Effector memory CD4-positive, alpha-beta T cell (primary cell): ENCODE measurements around the gene GLT6D1.

Experiments used
- DNase-seq, 3 donors: peaks; one replicate each; pipeline ENCODE4 v3.0.0-alpha.2; 2020
- H3K27ac ChIP-seq: 2 replicates; pipeline ENCODE4 v1.7.0; 2013; ENCODE audit warnings: mild to moderate bottlenecking, low read length, moderate library complexity; ENCODE audit not compliant: insufficient read depth, poor library complexity, severe bottlenecking
- H3K27me3 ChIP-seq: replicated peaks from 2 replicates; pipeline ENCODE4 v1.7.0; 2013; ENCODE audit warnings: mild to moderate bottlenecking, low read length; ENCODE audit not compliant: insufficient read depth, control insufficient read depth, poor library complexity, severe bottlenecking
- H3K36me3 ChIP-seq: 2 replicates; pipeline ENCODE4 v1.7.0; 2013; ENCODE audit warnings: mild to moderate bottlenecking, low read length, moderate library complexity; ENCODE audit not compliant: control insufficient read depth, insufficient read depth
- H3K4me1 ChIP-seq: 2 replicates; pipeline ENCODE4 v1.7.0; 2013; ENCODE audit warnings: low read length, mild to moderate bottlenecking; ENCODE audit not compliant: control insufficient read depth, insufficient read depth, poor library complexity, severe bottlenecking
- H3K4me3 ChIP-seq: 2 replicates; pipeline ENCODE4 v1.7.0; 2013; ENCODE audit warnings: low read length, low read depth, mild to moderate bottlenecking; ENCODE audit not compliant: insufficient read depth, poor library complexity, severe bottlenecking
- H3K9me3 ChIP-seq: 2 replicates; pipeline ENCODE4 v1.7.0; 2013; ENCODE audit warnings: mild to moderate bottlenecking, low read length, moderate library complexity; ENCODE audit not compliant: control insufficient read depth
- total RNA-seq, 3 donors: gene quantifications; one replicate each; lab custom pipeline; 2026; lab: John Stamatoyannopoulos, UW

Gene GLT6D1, protein sequence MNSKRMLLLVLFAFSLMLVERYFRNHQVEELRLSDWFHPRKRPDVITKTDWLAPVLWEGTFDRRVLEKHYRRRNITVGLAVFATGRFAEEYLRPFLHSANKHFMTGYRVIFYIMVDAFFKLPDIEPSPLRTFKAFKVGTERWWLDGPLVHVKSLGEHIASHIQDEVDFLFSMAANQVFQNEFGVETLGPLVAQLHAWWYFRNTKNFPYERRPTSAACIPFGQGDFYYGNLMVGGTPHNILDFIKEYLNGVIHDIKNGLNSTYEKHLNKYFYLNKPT
- total RNA-seq: 0 reads per million in 3 donors

DNA sequence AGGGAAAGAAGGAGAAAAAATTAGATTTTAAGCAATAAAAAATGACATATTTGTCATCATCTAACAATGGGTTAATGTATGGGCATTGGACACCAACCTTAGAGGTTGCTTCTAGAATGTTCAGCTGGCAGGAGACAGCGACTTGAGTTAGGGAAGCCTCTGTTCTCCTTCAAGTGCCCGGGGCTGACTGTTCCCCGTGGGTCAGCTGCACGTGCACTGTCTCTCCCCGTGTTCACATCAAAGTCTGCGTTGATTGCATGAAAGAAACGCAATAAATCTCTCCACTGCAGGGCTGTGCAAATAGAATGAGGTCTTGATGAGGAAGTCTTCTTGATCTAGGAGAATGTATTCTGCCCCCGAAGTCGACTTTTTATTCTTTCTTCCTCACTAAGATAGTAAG is at the start of gene GLT6D1:
Gene GLT6D1, minus strand, starts transcription at position 345 of the 400 bp plus-strand sequence. CDS start 353 bp downstream, outside the sequence.
- peaks cover under 1% of the 10 kb centered on the region for H3K9me3 ChIP-seq
- H3K27me3 ChIP-seq: no peaks in the 10 kb centered on the region
- no peaks in the 10 kb centered on the region for H3K4me1 ChIP-seq
- DNase-seq: no peak
- no peak within 1 kb of the TSS for H3K4me3 ChIP-seq
- H3K27ac ChIP-seq: no peak within 1 kb of the TSS
- H3K36me3 ChIP-seq: no peaks in the 10 kb centered on the region

- Histone ChIP-seq H3K9me3 (no peaks in the 10 kb centered on the region), H3K27ac (no peak overlapping the region), H3K4me3 (no peak overlapping the region), H3K36me3 (no peaks in the 10 kb centered on the region), H3K4me1 (no peaks in the 10 kb centered on the region), H3K27me3 (no peaks in the 10 kb centered on the region)
- no peak for DNase-seq
Measured at GRCh38 chr9:135689011-135689410, 49.7 kb upstream of the GLT6D1 start.

- H3K4me3 ChIP-seq: no peak overlapping the region
- no peaks in the 10 kb centered on the region for H3K9me3 ChIP-seq
- H3K4me1 ChIP-seq: no peaks in the 10 kb centered on the region
- no peak for DNase-seq
- H3K27ac ChIP-seq: no peak overlapping the region
- no peaks in the 10 kb centered on the region for H3K27me3 ChIP-seq
- H3K36me3 ChIP-seq: no peaks in the 10 kb centered on the region
Measured at GRCh38 chr9:135687216-135687615, 47.9 kb upstream of the GLT6D1 start.

DNA sequence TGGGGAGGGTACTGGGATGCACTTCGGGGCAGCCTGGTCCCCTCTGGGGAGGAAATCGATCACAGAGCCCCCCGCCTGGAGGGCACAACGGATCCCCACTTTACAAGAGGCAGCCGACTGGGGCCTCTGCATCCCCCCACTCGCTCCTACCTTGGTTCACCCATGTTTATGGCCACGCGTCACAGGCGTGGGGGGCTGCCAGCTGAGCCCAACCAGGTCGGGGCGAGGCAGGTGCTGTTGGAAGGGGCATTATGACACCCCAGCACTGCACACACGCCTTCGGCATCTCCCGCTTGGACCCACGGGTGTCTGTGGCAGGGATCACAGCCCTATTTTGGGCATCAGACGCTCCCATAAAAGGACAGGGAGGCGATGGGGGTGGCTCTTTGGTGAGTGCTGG is 45.4 kb upstream of the GLT6D1 start:
- no peaks in the 10 kb centered on the region for H3K9me3 ChIP-seq
- H3K27me3 ChIP-seq: no peaks in the 10 kb centered on the region
- no peak overlapping the region for H3K4me3 ChIP-seq
- no peak overlapping the region for H3K27ac ChIP-seq
- no peaks in the 10 kb centered on the region for H3K4me1 ChIP-seq
- DNase-seq: no peak
- no peaks in the 10 kb centered on the region for H3K36me3 ChIP-seq

DNA sequence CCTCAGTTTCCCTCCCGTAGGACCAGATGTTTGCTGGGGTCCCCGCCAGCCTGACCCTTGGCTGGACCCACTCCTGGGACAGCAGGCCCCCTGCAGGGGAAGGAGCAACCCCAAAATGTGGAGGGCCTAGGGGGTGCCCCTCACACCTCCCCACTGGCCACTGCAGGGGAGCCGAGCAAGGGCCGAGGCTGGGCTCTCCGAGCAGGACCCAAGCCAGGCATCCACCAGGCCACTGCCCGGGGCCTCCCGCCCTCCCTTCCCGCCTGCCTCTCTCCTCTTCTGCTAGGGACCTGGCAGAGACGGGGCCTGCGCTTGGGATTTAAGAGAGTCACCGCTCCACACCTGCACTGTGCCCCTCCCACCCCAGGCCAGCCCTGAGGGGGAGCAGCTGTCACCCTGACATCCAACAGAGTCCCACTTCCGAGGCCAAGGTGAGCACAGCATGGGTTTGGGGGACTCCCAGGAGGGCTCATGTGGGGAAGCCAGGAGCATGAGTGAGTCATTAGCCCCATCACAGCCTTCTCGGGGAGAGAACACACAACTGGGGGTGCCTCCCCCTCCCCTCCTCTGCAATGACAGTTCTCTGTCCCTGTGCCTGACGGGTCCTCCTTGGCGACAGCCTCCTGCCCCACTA is 44.2 kb upstream of the GLT6D1 start:
- DNase-seq: no peak

DNA sequence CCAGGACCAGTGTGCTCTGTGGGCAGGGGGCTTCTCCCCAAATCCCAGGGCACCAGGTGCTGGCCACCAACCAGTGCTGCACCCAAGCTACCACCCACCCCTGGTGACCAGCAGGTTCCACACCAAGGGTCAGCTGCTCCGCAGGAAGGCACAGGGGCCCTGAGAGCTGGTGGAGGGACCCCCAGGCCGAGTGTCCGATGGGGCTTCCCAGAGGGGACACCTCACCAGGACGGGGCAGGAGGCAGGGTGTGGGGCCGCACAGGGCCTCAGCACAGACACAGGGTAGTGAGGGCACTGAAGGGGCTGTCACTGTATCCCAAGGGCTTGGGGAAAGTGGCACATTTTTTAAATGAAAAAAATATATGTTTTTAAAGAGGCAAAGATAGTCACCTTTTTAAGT is 41.8 kb upstream of the GLT6D1 start:
- no peak overlapping the region for H3K4me3 ChIP-seq
- DNase-seq: no peak
- H3K9me3 ChIP-seq: no peaks in the 10 kb centered on the region
- H3K36me3 ChIP-seq: no peaks in the 10 kb centered on the region
- H3K27me3 ChIP-seq: no peaks in the 10 kb centered on the region
- H3K27ac ChIP-seq: no peak overlapping the region
- no peaks in the 10 kb centered on the region for H3K4me1 ChIP-seq

More for the DNA sequence above, 44.2 kb upstream of the GLT6D1 start:
- no peak overlapping the region for H3K27ac ChIP-seq
- no peaks in the 10 kb centered on the region for H3K4me1 ChIP-seq
- H3K9me3 ChIP-seq: no peaks in the 10 kb centered on the region
- H3K27me3 ChIP-seq: no peaks in the 10 kb centered on the region
- no peak overlapping the region for H3K4me3 ChIP-seq
- H3K36me3 ChIP-seq: no peaks in the 10 kb centered on the region

DNA sequence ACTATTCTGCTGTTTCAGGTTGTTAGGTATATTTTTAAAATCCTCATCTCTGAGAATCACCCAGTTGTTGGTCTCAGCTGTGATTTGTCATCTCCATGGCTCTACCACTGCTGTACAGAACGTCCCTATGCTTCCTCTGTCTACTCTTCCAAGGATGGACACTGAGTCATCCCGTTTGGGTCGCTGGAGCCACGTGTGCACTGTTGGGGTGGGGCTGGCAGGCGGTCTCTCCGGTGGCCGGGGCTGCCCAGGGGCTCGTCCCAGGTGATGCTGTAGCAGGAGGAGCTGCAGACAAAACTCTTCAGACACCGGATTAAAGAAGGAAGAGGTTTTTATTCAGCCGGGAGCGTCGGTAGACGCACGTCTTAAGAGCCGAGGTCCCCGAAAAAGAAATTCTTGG is 40.7 kb upstream of the GLT6D1 start:
- no peaks in the 10 kb centered on the region for H3K36me3 ChIP-seq
- no peaks in the 10 kb centered on the region for H3K27me3 ChIP-seq
- H3K4me3 ChIP-seq: no peak overlapping the region
- H3K4me1 ChIP-seq: no peaks in the 10 kb centered on the region
- no peaks in the 10 kb centered on the region for H3K9me3 ChIP-seq
- H3K27ac ChIP-seq: no peak overlapping the region
- no peak for DNase-seq

DNA sequence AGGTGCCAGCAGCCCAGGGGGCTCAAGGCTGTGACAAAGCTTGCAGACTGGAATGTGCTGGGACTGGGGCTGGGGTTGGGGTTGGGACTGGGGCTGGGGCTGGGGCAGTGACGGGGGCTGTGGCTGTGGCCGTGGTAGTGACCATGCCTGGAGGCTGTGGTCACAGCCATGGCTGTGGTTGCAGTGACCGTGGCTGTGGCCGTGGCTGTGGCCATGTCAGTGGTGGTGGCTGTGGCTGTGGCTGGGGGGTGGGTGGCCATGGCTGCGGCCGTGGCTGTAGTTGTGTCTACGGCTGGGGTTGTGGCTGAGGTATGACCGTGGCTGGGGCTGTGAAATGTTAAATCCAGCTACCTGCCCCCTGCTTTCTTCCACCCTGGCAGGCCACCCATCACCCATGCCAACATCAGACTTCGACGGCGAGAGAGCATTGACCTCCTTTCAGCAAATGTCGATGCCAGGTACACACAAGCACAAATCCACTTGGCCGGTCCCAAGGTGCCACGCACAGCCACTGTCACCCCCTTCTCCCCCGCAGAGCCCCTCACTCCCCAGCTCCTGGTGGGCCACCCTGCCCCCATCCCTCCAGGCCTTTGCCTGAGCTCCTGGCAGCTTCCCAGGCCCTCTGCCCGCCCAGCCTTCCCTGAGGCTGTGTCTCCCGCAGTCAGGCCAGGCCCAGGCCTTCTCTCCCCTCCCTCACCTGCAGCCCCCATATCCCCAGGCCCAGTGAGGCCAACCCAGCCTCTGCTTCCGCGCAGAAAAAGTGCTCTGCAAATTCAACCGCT is 39.1 kb upstream of the GLT6D1 start:
- H3K4me1 ChIP-seq: no peaks in the 10 kb centered on the region
- H3K9me3 ChIP-seq: no peaks in the 10 kb centered on the region
- H3K27me3 ChIP-seq: no peaks in the 10 kb centered on the region
- DNase-seq: no peak
- no peaks in the 10 kb centered on the region for H3K36me3 ChIP-seq
- H3K27ac ChIP-seq: no peak overlapping the region
- H3K4me3 ChIP-seq: no peak overlapping the region

- Histone ChIP-seq H3K27me3 (no peaks in the 10 kb centered on the region), H3K4me1 (no peaks in the 10 kb centered on the region), H3K27ac (no peak overlapping the region), H3K4me3 (no peak overlapping the region), H3K36me3 (no peaks in the 10 kb centered on the region), H3K9me3 (no peaks in the 10 kb centered on the region)
- DNase-seq: no peak
Measured at GRCh38 chr9:135677641-135678168, 38.4 kb upstream of the GLT6D1 start.

- Histone ChIP-seq H3K4me3 (no peak overlapping the region), H3K4me1 (no peaks in the 10 kb centered on the region), H3K27me3 (no peaks in the 10 kb centered on the region), H3K36me3 (no peaks in the 10 kb centered on the region), H3K27ac (no peak overlapping the region), H3K9me3 (no peaks in the 10 kb centered on the region)
- DNase-seq: no peak
Measured at GRCh38 chr9:135676891-135677290, 37.6 kb upstream of the GLT6D1 start.
